Ovary (tissue), 3 donors: Measurements from ENCODE around the gene S1PR1.

ENCODE experiments used
- EP300 ChIP-seq: sonication (generic); formaldehyde crosslinking; IDR thresholded peaks from one replicate; pipeline ENCODE4 v1.6.1; 2017; ENCODE audit warnings: antibody characterized with exemption
- POLR2A ChIP-seq: fragments of 450-650 bp; IDR thresholded peaks from one replicate; pipeline ENCODE4 v1.6.1; 2017; ENCODE audit warnings: antibody characterized with exemption, mild to moderate bottlenecking, moderate library complexity
- TF ChIP-seq, protein P1 (sequence below), 3 donors: fragments of 450-650 bp in 2 of 3; fragments of 200-600 bp in 1 of 3; IDR thresholded peaks; one replicate each; pipeline versions ENCODE4 v1.5.1 to v1.8.0; 2016 to 2022; ENCODE audit warnings: antibody characterized with exemption in 3 of 3, mild to moderate bottlenecking in 1 of 3
- donor health status: DM: no; HTN: no; CAD: no.

DNA sequence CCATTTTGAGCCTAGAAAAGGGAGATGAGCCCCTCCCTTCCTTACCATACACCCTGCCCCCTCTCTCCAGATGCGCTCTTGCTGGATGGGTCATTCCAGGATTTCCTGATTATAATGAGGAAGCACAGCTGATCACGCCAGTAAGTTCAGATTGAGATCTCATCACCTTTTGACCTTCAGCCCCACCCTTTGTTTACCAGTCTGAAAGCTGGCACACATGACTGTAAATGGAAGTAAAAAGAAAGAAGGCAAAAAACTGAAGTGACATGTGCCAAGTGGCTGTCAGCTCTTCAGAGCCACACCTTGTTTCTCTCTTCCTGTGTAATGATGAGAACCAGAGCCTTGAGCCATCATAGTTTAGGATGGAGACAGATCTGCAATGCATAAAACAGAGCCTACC, 27.9 kb downstream of the S1PR1 start:
- TF ChIP-seq, protein P1, sequence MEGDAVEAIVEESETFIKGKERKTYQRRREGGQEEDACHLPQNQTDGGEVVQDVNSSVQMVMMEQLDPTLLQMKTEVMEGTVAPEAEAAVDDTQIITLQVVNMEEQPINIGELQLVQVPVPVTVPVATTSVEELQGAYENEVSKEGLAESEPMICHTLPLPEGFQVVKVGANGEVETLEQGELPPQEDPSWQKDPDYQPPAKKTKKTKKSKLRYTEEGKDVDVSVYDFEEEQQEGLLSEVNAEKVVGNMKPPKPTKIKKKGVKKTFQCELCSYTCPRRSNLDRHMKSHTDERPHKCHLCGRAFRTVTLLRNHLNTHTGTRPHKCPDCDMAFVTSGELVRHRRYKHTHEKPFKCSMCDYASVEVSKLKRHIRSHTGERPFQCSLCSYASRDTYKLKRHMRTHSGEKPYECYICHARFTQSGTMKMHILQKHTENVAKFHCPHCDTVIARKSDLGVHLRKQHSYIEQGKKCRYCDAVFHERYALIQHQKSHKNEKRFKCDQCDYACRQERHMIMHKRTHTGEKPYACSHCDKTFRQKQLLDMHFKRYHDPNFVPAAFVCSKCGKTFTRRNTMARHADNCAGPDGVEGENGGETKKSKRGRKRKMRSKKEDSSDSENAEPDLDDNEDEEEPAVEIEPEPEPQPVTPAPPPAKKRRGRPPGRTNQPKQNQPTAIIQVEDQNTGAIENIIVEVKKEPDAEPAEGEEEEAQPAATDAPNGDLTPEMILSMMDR (IDR thresholded peaks at IDR 0.05): no peak
- TF ChIP-seq POLR2A (no peak), EP300 (no peak)
